Measurements from ENCODE around the gene EZR. TPM values are rescaled to one million over a fixed set of nuclear protein-coding genes. Genes with fewer than 3 reads are reported as not detected.

EZR gene
- total and polyA plus RNA-seq, 2 of the 8 experiments (the other 6 are each of a cell fraction or from before 2014, with no cell fraction given) = 122 to 286 TPM

DNA sequence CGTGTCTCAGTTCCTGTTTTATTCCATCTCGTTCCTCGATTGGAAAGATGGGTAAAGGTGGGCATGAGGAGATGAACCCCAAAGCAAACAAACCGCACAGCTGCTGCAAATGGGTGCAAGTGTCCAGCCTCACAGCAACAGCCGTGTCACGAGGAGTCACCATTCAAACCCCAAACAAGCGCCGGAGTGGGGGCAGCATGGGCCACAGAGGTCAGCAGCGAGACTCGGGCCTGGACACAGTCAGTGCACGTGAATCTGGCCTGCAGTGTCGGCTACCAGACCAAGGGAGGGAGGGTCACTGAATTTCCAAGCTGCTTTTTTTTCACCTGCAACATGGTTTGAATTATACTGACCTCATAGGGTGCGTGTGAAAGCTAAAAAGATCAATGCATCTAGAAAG lies 63.5 kb downstream of the EZR start (continued):
- TF ChIP-seq, protein P1, sequence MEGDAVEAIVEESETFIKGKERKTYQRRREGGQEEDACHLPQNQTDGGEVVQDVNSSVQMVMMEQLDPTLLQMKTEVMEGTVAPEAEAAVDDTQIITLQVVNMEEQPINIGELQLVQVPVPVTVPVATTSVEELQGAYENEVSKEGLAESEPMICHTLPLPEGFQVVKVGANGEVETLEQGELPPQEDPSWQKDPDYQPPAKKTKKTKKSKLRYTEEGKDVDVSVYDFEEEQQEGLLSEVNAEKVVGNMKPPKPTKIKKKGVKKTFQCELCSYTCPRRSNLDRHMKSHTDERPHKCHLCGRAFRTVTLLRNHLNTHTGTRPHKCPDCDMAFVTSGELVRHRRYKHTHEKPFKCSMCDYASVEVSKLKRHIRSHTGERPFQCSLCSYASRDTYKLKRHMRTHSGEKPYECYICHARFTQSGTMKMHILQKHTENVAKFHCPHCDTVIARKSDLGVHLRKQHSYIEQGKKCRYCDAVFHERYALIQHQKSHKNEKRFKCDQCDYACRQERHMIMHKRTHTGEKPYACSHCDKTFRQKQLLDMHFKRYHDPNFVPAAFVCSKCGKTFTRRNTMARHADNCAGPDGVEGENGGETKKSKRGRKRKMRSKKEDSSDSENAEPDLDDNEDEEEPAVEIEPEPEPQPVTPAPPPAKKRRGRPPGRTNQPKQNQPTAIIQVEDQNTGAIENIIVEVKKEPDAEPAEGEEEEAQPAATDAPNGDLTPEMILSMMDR (IDR thresholded peaks at IDR 0.05; ENCODE audit: control extremely low read depth in 1 of 3, insufficient read depth in 1 of 3, low read depth in 1 of 3, low read length in 3 of 3) = no peak
- TF ChIP-seq SRF (IDR thresholded peaks at IDR 0.05; ENCODE audit: low read depth, low read length) = no peak
- TF ChIP-seq FOSL1 (IDR thresholded peaks at IDR 0.05; ENCODE audit: insufficient read depth, low read depth, low read length) = no peak
- TF ChIP-seq CTBP2 (IDR thresholded peaks at IDR 0.05; ENCODE audit: borderline replicate concordance, insufficient read depth, insufficient read length, low read length) = no peak
- TF ChIP-seq POLR2A (IDR thresholded peaks at IDR 0.05; ENCODE audit: control extremely low read depth in 1 of 2, low read depth in 2 of 2, low read length in 2 of 2) = no peak
- no peak for TF ChIP-seq SP4 (IDR thresholded peaks at IDR 0.05; ENCODE audit: low read length)
